Activated gamma-delta T cell (primary cell): ENCODE results near the gene EPHA10.
"Not testable (repeated sequence)": the region's sequence is repeated elsewhere in the genome, so short reads cannot be mapped to it uniquely, and the experiment has no call there.

Experiments
- DNase-seq: peaks from one replicate; lab custom pipeline; 2025; lab: John Stamatoyannopoulos, UW

The EPHA10 gene

DNA sequence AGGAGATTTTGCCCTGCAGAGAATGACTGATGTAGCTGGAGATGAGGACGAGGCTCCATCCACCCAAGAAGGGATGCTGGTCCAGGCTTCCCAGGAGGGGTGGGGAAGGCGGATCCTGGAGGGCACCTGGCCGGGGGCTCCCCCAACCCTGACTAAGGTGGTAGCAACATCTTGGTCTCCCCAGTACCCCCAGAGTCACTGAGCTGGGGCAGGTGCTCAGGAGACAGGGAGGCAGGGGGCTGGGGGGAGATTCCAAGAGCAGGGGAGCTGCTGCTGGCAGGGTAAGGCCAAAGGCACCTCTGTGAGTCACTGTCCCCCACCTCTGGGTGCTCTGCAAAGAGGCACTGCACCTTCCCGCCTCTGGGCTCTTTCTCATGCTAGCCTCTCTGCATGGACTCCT lies 48.6 kb downstream of the EPHA10 start:
- DNase-seq, result no peak

DNA sequence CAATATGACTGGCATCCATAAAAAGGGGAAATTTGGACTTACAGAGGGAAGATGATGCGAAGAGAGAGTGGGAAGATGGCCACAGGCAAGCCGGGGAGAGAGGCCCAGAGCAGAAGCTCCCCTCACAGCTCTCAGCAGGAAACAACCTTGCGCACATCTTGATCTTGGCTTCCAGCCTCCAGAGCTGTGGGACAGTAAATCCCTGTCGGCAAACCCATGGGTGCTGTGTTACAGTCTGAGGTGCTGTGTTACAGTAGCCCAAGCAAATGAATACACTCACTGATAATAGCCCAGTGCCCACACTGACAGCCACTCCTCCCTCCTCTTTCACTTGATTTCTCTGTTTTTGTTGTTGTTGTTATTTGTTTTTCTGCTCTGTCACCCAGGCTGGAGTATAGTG lies 50.2 kb downstream of the EPHA10 start:
- DNase-seq, result no peak

DNA sequence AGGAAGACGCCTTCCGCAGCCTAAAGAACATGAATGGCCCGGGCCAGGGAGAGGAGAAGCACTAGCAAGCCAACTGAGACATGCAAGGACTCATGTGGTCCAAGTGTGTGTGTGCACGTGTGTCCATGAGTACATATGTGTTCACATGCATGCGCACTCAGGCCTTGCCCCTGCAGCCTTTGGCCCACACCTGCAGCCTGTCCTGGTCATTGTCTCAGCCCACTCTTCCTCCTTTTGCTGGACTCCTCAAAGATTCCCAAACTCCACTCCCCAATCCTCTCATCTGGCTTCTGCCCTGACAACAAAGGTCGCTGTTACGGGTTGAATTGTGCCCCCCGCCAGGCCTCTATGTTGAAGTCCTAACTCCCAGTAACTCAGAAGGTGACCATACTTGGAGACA lies 50.7 kb downstream of the EPHA10 start:
- no peak for DNase-seq

DNA sequence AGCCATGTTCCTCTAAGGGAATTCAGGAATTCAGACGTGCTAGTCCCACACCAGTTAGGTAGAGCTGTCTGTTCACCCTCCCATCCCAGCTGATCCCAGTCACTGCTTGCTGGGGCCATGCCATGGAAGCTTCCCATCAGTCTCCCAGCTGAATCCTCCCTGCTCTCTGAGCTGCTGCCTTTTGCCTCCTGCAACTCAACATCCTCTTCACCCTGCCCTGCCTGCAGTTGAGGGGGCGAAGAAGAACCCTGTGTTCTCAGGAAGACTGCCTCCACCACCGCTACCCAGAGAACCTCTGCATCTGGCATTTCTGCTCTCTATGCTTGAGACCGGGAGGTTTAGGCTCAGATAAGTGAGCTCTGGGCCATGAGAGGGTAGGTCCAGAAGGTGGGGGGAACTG lies 56.4 kb downstream of the EPHA10 start:
- DNase-seq, result no peak

DNA sequence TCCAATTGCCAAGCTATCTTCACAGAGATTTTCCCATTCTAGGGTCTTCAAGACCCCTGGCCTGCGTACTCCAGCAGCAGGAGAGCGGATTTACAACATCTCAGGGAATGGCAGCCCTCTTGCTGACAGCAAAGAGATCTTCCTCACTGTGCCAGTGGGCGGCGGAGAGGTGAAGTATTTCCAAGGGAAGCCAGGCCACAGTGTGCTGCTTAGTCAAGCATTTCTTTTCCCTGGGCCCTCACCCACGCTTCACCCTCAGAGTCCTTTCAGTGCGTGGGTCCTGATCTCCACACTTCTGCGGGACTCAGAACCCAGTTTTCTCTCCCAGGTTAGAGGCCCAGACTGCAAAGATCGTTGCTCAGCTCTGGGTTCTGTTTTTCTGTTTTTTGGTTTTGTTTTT lies 59.5 kb downstream of the EPHA10 start:
- no peak for DNase-seq

DNA sequence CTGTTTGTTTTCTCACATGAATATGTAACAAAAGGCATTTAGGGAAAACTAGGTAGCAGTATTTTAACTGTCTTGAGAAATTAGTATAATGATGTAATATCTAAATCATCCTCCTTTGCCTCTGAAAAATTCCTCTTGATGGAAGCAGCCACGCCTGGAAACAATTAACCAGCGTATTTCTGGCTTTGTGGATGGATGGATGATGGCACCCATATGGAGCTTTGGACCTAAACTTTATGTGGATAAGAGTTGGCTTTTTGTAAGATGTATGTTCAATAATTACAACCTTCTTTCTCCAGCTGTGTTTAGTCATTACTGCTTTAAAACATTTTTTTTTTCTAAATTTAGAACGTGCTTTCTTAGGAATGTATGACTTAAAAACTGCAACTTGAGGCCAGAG lies 60.0 kb downstream of the EPHA10 start:
- no peak for DNase-seq

DNA sequence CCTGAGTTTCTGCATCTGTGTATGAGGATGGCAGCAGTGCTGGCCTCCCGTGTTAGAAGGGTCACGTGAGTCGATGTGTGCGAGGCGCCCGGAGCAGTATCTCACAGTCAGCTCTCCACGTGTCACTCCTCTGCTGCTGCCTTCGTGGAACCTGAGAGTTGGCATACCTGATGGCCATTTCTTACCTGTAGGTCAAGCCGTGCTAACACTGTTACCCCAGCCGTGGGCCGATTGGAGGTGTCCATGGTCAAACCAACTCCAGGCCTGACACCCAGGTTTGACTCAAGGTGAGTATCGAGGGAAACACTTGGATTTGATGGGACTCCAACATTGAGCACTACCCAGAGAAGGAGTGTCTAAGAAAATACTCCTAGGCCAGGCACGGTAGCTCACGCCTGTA lies 61.9 kb downstream of the EPHA10 start:
- DNase-seq, result no peak

DNA sequence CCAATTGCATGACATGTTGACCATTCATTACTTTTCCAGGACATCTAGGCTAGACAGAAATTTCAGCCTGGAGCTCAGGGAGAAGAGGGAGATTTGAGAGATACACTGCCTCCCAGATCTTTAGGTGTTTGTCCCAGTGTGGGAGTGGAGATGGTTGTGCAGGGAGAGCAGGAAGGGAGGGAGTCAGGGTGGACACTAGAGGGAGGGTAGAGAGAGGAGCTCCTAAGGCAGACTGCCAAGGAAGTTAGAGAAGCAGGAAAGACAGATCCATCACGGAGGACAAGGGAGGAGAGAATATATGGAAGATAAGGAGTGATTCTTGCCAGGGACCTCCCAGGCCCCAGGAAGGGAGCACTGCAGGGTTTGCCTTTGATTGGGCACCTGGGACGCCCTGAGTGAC lies 63.9 kb downstream of the EPHA10 start:
- DNase-seq, result no peak

DNA sequence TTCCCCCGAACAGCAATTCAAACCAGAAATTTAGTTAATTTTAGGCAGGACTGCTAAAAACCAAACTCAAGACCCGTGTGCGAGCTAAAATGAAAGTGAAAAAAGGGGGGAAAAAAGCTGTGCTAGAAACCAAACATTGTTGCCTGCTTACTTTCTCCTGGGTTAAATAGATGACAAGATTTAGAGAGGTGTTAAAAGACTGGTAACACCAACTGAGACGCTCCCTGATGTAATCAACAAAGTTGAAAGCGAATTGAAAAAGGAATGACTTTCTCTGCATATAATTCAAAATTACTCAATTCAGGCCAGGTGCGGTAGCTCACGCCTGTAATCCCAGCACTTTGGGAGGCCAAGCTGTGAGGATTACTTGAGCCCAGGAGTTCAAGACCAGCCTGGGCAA lies 65.8 kb downstream of the EPHA10 start:
- DNase-seq, result no peak

DNA sequence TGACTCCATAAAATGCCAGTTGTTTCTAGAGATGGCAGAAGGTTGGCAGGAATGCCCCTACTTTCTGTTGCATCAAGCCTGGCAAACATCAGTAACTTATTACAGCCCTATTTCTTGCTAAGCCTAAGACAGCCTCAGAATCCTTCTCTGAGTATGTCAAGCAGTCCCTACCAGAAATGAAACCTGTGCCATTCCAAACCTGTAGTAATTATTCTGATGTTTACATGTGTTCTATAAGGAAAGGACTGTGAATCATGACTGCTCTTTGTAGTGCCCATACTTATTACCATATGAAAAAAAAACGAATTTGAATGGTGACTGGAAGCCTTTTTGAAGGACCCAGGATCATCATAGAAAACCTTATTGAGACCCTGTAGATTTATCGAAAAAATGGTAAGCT lies 67.2 kb downstream of the EPHA10 start:
- no peak for DNase-seq

DNA sequence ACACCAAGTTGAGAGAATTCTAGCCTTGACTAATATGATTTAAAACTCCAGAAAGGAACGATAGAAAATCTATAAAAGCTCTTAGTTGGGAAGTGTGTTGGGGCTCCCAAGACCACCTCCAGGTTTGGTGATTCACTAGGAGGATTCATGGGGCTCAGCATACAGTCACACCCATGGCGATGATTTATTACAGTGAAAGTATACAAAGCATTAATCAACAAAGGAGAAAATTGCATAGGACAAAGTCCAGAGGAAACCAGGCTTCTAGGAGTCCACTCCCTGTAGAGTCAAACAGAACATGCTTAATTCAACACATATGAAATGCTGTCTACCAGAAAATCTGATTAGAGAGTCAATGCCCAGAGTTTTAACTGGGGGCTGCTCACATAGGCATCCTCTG lies 67.8 kb downstream of the EPHA10 start:
- no peak for DNase-seq

DNA sequence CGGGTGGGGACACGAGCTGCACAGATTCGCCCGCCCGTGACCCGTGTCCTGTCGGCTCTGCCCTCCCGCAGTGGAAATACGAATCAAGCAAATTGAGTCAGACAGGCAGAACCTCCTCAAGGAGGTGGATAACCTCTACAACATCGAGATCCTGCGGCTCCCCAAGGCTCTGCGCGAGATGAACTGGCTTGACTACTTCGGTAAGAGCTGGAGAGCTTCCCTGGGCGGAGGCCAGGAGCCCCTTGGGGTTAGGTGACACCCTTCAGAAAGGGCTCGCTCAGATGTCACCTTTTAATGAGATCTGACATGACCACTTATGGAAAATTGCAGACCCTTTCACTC lies 72.1 kb downstream of the EPHA10 start:
- no peak for DNase-seq

DNA sequence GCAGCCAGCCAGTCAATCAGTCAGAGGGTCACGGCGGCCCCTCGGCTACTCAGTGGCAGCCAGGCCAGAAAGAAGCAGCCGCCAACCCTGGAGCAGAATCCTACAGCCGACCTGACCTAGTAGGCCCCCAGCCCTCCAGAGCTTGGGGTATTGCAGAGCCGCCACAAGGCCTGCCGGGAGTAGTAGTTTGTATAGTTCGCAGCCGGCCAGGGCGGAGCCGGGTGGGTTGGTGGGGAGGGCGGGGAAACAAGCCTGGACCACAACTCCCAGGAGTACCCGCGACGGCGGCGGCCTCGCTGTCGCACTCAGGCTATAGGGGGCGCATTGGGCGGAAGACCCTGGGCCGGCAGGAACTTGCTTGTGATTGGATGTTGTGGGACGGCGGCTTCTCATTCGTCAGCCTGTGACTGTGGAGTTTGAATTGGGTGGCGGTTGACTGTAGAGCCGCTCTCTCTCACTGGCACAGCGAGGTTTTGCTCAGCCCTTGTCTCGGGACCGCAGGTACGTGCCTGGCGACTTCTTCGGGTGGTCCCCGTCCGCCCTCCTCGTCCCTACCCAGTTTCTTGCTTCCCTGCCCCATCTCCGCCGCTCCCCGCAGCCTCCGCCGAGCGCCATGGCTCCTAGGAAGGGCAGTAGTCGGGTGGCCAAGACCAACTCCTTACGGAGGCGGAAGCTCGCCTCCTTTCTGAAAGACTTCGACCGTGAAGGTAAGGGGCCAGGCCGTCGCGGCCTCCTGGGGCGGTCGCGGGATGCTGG lies 72.7 kb downstream of the EPHA10 start, which contains the start of gene CDCA8:
CDCA8 (plus strand) TSS at position 439 of the 756 bp plus-strand sequence; CDS start at position 614, 175 bp downstream.
- peak; percentile 96 for DNase-seq

DNA sequence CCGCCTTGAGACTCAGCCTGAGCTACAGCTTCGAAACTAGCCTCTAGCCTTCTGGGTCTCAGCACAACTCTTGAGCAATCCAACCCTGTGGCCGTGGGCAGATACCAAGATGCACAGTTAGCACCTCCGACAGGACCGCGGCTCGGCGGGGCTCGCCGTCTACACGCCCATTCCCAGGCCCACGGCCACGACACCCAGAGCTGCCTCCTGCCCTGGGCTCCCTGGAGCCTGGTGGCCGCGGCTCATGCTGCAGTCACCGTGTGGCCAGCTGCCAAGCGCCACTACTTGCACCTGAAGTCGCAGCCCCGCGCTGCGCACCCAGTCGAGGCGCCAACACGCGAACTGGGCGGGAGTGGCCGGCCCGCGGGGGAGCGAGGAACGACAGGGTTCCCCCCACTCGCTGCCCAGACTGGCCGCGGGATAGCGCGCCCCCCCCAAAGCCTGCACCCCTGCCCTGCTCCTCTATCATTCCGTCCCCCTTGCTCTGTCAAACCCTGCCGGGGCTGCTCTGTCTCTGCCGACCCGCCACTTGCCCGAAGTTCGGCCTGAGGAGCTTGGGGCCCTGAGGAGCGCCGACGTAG lies 73.3 kb downstream of the EPHA10 start:
- DNase-seq, result no peak

DNA sequence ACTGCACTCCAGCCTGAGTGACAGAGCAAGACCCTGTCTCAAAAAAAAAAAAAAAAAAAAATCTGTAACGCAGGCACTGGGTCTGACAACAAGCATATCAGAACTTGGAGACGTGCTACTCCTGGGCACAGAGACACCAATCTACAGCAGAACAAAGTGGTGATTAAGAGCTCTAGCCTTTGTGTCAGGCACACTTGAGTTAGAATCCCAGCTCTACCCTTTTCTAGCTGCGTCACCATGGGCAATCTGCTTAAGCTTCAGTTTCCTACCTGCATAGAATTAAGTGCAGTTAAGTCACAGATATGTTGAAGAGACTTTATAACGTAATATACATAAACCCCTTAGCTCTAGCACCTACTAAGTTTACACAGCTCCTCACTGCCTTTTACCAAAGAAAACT lies 76.0 kb downstream of the EPHA10 start:
- no peak for DNase-seq

DNA sequence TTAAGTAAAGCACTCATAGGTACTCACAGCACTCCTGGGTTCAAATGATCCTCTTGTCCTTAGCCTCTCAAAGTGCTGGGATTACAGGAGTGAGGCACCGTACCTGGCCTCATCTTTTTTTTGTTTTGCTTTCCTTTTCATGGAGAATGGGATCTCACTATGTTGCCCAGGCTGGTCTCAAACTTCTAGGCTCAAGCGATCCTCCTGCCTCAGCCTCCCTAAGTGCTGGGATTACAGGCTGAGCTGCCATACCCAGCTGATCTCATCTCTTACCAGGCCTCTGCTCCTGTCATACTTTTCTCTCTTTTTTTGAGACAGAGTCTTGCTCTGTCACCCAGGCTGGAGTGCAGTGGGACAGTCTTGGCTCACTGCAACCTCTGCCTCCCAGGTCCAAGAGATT lies 77.2 kb downstream of the EPHA10 start:
- not testable (repeated sequence) for DNase-seq

DNA sequence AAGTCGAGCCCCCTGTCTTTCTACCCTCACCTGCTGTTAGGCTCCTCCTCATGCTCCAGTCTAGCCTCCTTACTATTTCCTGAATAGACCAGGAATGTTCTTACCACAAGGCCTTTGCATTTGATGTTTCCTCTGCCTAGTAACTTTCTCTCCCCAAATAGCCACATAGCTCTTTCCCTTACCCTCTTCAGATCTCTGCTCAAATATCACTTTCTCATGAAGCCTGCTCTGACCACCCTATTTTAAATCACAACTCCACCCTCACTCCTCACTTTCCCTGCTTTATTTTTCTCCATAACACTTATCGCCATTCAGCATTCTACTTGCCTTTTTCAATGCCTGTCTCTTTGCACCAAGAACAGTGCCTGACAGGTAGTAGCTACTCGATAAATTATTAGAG lies 79.2 kb downstream of the EPHA10 start:
- no peak for DNase-seq

DNA sequence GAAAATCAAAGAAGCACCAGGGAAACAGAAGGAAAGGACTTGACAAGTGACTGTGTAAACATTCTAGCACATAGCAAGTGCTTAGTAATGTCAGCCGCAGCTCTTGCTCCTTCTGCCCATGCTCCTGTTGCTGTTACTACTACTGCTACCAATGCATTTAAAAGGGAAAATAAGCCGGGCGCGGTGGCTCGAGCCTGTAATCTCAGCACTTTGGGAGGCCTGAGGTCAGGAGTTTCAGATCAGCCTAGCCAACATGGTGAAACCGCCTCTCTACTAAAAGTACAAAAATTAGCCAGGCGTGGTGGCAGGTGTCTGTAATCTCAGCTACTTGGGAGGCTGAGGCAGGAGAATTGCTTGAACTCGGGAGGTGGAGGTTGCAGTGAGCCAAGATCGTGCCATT lies 80.7 kb downstream of the EPHA10 start:
- DNase-seq, result not testable (repeated sequence)

DNA sequence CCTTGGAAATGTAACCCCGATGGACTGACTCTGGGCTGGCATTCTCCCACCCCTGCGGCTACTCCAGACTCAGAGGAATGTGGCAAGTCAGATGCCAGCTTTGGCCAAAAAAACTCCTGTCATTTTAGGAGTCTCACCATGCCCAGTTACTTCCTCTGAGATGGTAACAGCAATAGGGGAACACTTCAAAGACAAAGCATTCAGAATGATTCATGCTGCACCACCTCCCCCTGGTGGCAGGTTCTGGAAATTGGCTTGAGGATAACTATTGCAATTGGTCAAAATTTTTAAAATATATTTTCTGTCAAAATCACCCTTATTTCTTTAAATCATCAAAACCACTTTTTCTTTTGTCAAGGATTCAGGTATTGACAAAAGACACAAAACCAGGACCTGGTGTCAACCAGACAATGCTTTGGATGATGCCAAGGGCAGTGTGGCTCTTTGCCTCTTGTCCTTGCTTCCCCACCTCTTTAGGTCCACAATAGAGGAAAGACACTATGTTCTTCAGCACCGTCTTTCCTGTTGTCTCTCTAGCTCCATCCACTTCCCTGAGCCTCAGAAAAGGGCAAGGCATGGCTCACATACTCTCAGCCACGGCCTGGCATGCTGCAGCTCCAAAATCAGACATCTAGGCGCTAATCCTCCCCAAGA lies 82.5 kb downstream of the EPHA10 start:
- no peak for DNase-seq

DNA sequence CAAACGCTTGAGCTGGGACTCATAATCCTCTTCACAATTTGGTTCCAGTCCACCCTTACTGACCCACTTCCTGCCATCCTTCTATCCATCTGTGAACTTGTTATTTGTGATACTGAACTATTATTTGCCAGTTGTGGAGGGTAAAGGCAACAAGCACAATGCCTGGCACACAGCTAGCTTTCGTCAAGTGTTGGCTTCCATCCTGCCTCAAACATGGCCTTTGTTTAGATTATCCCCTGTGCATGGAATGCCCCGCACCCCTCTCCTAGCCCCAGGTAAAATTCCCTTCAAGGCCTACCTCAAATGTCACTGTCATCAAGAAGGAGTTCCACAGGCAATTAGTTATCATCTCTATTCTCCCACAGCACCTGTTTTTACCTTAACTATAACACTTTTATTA lies 84.0 kb downstream of the EPHA10 start:
- no peak for DNase-seq

DNA sequence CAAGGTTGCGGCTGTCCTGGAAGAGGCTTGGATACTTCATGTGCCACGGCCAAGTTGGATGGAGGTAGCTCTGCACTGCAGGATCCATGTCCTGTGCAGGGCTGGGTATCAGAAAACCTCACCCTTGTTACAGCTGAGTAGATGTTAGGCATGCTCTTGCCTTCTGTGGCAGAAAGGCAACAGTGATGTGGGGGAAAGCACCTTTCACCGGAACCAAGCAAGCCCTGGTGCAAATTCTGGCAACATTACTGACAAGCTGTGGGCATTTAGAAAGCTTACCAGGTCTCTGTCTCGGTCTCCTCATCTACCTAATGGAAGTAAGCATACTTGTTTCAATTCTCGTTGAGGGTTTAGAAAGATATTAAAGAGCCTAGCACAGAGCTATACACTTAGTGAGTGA lies 87.1 kb downstream of the EPHA10 start:
- no peak for DNase-seq

DNA sequence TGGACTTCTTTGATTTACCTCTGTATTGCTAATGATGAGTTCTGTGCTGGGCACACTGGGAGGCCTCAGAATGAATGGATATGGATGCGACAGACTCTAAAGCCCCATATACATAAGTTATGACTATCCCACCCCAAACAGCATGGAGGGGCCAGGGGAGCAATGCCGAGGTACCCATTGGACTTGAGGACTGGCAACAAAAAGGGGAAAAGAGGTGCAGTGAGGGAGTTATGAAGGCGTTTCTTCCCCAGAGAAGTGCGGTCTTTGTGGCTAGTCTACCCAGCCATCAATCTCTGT lies 87.8 kb downstream of the EPHA10 start:
- no peak for DNase-seq

DNA sequence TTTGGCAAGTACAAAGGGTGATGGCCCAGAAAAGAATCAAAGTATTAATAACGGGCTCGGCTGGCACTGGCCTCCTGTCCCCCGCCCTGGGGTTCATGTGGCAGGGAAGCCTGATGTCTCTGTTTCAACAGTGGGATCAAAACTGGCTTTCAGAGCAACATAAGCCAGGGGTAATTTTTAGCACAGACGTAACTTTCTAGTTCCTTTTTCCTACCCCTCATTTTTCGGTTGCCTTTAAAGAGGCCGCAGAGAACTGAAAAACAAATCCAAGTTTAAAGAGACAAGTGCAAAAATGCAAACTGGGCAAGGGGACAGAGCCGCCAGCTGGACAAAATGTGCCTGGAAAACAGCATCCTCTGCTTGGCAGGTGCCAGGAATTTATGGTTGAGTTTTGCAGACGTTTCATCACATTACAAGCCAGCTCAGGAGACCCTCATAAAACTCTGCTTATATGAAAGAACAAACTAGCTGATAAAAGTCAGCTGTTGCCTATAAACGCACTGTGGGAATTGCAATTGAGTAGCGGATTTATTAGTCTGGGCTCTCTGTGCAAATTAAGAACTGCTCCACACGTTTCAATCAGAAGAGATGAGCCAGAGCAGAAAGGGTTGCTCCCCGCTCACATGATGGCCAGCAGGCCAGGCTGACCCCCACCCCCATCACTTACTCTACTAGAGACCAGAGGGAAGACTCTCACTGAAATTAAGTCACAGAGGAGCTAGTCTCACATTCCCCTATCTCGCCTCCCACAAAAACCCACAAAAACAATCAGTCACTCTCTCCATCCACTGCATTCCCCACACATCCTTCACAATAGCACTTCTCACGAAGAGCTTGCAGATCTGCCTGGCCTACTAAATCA lies 88.4 kb downstream of the EPHA10 start:
- DNase-seq, result no peak
